Hepatocyte (in vitro differentiated cells): ENCODE measurements around the gene SYS1.

Experiments used
- CTCF ChIP-seq: fragments of 200-600 bp; sonication (generic); IDR thresholded peaks from 2 replicates; pipeline ENCODE4 v1.5.1; 2016; ENCODE audit warnings: antibody characterized with exemption, mild to moderate bottlenecking; ENCODE audit not compliant: poor library complexity
- EZH2phosphoT487 ChIP-seq: fragments of 200-600 bp; sonication (generic); IDR thresholded peaks from one replicate; pipeline ENCODE4 v1.6.1; 2018; ENCODE audit warnings: antibody characterized with exemption, mild to moderate bottlenecking, low read depth, moderate library complexity; ENCODE audit not compliant: unreplicated experiment, severe bottlenecking

GRCh38 chr20:45323731-45324130 is 39.2 kb upstream of the SYS1 start:
- TF ChIP-seq CTCF (no peak), EZH2phosphoT487 (no peak)
